ENCODE results near the gene TNN. TPM values are rescaled to one million over a fixed set of nuclear protein-coding genes. Genes with fewer than 3 reads are reported as not detected.

Gene TNN
- polyA plus RNA-seq, 1 donor (not counting 4 experiments of a cell fraction or from before 2014, with no cell fraction given): not detected

DNA sequence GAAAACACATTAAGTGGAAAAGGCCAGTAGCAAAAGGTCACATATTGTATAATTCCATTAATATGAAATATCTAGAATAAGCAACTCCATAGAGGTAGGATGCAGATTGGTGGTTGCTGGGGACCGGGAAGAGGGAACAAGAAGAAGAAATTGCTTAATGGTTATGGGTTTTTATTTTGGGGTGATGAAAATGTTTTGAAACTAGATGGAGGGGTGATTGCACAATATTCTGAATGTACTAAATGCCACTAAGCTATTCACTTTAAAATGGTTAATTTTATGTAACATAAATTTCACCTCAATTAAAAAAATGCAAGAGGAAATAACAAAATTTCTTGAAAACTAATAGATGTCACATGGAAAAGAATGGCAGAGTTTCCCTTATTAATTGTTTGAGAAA lies 118.3 kb downstream of the TNN start:
- FAIRE-seq (no peak), DNase-seq (ENCODE audit: low read depth, low spot score) (no peak)
- Histone ChIP-seq H4K20me1 (ENCODE audit: control insufficient read depth, extremely low read depth, insufficient read depth, low read length) (peaks cover 5% of the 10 kb centered on the region), H3K36me3 (ENCODE audit: control insufficient read depth in 2 of 2, extremely low read depth in 1 of 2, insufficient read depth in 2 of 2, low read length in 2 of 2) (peaks cover 16 to 41% of the 10 kb centered on the region in 2 experiments), H2AFZ (ENCODE audit: control insufficient read depth, low read length) (no peak overlapping the region), H3K9me1 (ENCODE audit: control insufficient read depth, extremely low read depth, insufficient read depth, low read length) (no peaks in the 10 kb centered on the region), H3K4me1 (ENCODE audit: control insufficient read depth, extremely low read depth, insufficient read depth, low read length) (peaks cover 28% of the 10 kb centered on the region), H3K79me2 (ENCODE audit: control insufficient read depth, insufficient read depth, low read length) (peaks cover 100% of the 10 kb centered on the region), H3K27ac (ENCODE audit: control insufficient read depth, insufficient read depth, low read length) (no peak overlapping the region), H3K27me3 (ENCODE audit: control insufficient read depth, extremely low read depth, insufficient read depth, low read length) (no peaks in the 10 kb centered on the region), H3K4me2 (ENCODE audit: control insufficient read depth, extremely low read depth, insufficient read depth, low read depth, low read length) (no peak overlapping the region), H3K9ac (ENCODE audit: control insufficient read depth, extremely low read depth, insufficient read depth, low read length) (no peak overlapping the region), H3K4me3 (ENCODE audit: control insufficient read depth in 2 of 3, extremely low read depth in 1 of 3, insufficient read depth in 2 of 3, low read depth in 1 of 3, low read length in 3 of 3) (no peak overlapping the region), H3K9me3 (ENCODE audit: control insufficient read depth, low read depth, low read length) (no peaks in the 10 kb centered on the region)
- dilution Hi-C loops (cut with MboI; ENCODE audit: extremely low pct_ligation_motif_present, low sequenced_read_pairs): no loop called here
- TF ChIP-seq, protein P1, sequence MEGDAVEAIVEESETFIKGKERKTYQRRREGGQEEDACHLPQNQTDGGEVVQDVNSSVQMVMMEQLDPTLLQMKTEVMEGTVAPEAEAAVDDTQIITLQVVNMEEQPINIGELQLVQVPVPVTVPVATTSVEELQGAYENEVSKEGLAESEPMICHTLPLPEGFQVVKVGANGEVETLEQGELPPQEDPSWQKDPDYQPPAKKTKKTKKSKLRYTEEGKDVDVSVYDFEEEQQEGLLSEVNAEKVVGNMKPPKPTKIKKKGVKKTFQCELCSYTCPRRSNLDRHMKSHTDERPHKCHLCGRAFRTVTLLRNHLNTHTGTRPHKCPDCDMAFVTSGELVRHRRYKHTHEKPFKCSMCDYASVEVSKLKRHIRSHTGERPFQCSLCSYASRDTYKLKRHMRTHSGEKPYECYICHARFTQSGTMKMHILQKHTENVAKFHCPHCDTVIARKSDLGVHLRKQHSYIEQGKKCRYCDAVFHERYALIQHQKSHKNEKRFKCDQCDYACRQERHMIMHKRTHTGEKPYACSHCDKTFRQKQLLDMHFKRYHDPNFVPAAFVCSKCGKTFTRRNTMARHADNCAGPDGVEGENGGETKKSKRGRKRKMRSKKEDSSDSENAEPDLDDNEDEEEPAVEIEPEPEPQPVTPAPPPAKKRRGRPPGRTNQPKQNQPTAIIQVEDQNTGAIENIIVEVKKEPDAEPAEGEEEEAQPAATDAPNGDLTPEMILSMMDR (optimal IDR thresholded peaks at IDR 0.05 in 1 of 3, IDR thresholded peaks at IDR 0.05 in 1 of 3, conservative IDR thresholded peaks at IDR 0.05 in 1 of 3; ENCODE audit: extremely low read depth in 1 of 3, insufficient read depth in 2 of 3, low read length in 3 of 3): no peak
- TF ChIP-seq EZH2 (IDR thresholded peaks at IDR 0.05; ENCODE audit: low read length): no peak

DNA sequence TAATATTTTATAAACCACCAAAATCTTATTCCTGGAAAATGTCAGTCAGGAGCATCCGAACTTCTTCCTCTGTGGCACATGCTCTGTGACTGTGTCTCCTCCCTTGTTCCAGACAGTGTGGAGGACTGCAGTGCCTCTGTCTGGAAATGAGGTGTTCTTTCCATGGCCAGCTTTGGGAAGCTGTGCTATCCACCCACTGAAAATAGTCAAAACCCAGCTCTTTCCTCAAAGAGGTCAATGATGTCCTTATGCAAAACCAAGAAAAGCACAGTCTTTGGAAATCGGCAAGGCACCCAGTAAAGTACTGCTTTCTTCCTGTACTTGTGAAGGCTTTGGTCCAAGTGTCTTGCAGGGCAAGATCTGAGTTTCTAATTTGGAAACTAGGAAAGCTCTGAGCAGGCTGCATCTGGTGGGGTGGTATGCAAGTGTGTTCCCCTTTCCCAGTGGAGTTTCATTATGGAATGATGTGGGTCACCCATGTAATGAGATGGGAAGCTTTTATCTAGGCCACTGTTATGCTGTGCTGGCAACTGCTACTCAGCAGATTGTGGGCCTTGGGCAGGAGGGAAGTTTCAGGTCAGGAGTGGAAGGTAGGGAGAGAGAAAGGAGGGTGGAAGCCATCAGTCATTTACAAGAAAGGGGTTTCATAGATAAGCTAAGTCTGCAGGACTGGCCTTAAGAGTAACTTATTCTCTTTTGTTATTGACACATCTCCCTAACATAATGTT lies 119.0 kb downstream of the TNN start:
- Histone ChIP-seq H3K4me2 (ENCODE audit: control insufficient read depth, extremely low read depth, insufficient read depth, low read depth, low read length) (no peak overlapping the region), H2AFZ (ENCODE audit: control insufficient read depth, low read length) (no peak overlapping the region), H3K4me1 (ENCODE audit: control insufficient read depth, extremely low read depth, insufficient read depth, low read length) (peaks cover 28% of the 10 kb centered on the region), H4K20me1 (ENCODE audit: control insufficient read depth, extremely low read depth, insufficient read depth, low read length) (peaks cover 7% of the 10 kb centered on the region), H3K79me2 (ENCODE audit: control insufficient read depth, insufficient read depth, low read length) (peaks cover 100% of the 10 kb centered on the region), H3K4me3 (ENCODE audit: control insufficient read depth in 2 of 3, extremely low read depth in 1 of 3, insufficient read depth in 2 of 3, low read depth in 1 of 3, low read length in 3 of 3) (no peak overlapping the region), H3K9me3 (ENCODE audit: control insufficient read depth, low read depth, low read length) (no peaks in the 10 kb centered on the region), H3K9ac (ENCODE audit: control insufficient read depth, extremely low read depth, insufficient read depth, low read length) (no peak overlapping the region), H3K27ac (ENCODE audit: control insufficient read depth, insufficient read depth, low read length) (no peak overlapping the region), H3K27me3 (ENCODE audit: control insufficient read depth, extremely low read depth, insufficient read depth, low read length) (no peaks in the 10 kb centered on the region), H3K9me1 (ENCODE audit: control insufficient read depth, extremely low read depth, insufficient read depth, low read length) (no peaks in the 10 kb centered on the region), H3K36me3 (ENCODE audit: control insufficient read depth in 2 of 2, extremely low read depth in 1 of 2, insufficient read depth in 2 of 2, low read length in 2 of 2) (peaks cover 16 to 43% of the 10 kb centered on the region in 2 experiments)
- FAIRE-seq: no peak
- dilution Hi-C loops (cut with MboI; ENCODE audit: extremely low pct_ligation_motif_present, low sequenced_read_pairs): no loop called here
- no peak for DNase-seq (ENCODE audit: low read depth, low spot score)
- TF ChIP-seq, protein P1 (optimal IDR thresholded peaks at IDR 0.05 in 1 of 3, IDR thresholded peaks at IDR 0.05 in 1 of 3, conservative IDR thresholded peaks at IDR 0.05 in 1 of 3; ENCODE audit: extremely low read depth in 1 of 3, insufficient read depth in 2 of 3, low read length in 3 of 3): no peak
- no peak for TF ChIP-seq EZH2 (IDR thresholded peaks at IDR 0.05; ENCODE audit: low read length)

All from keratinocyte (primary cell).